ENCODE results near the gene NYNRIN.
A peak's percentile ranks its signal among the peaks of the same experiment; 100 is the strongest.
"Not testable (repeated sequence)": the region's sequence is repeated elsewhere in the genome, so short reads cannot be mapped to it uniquely, and the experiment has no call there.

The NYNRIN gene

GRCh38 chr14:24398653-24399446 lies at the start of gene NYNRIN:
NYNRIN (plus strand) TSS chr14:24399003; CDS start chr14:24399247, 244 bp downstream.
- DNase-seq (ENCODE audit: low read depth), result peak; percentile 12

DNA sequence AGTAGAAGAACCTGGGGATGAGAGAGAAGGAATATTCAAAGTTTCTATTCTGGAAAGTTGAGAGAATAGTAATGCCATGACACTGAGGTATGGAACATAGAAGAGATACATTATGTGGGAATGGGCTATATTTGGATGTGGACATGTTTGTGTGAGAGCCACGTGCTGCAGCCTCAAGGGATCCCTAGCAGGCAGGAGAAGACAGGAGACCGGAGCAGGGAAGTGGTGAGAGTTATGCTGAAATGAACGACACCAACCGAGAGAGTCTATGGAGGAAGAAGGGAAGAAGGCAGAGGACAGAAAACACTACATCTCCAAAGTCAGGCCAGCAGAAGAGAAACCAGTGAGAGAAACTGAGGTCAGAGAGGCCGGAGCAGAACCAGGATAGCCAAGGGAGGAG lies 49.1 kb upstream of the NYNRIN start:
- no peak for DNase-seq (ENCODE audit: low read depth)

DNA sequence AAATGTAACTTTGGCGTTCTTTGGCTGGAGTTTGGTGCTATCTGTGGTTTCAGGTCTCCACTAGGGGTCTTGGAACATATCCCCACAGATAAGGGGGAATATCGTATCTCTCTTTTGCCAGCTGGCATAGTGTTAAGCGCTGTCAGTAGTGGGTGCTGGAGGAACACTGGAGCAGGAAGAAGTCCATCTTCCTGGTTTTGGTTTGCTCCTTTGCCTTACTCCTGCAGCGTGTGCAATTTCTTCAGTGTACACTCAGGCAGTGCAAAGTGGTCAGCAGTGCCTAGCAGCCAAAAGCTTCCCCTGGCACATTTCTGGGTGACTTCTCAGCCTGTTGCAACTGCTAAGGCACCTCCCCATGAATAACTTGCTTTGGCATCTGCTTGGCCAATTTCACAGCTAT lies 47.3 kb upstream of the NYNRIN start:
- no peak for DNase-seq (ENCODE audit: low read depth)

- DNase-seq (ENCODE audit: low read depth), result no peak
These were observed 45.0 kb upstream of the NYNRIN start for GRCh38 chr14:24353559-24354481.

DNA sequence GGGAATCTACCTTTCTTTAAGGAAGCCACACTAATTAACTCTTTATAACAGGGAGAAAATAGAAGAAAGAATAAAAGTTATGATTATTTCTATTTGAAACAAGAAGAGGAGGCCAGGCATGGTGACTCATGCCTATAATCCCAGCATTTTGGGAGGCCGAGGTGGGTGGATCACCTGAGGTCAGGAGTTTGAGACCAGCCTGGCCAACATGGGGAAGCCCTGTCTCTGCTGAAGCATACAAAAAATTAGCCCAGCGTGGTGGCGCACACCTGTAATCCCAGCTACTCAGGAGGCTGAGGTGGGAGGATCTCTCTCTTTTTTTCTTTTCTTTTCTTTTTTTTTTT lies 44.3 kb upstream of the NYNRIN start:
- not testable (repeated sequence) for DNase-seq (ENCODE audit: low read depth)

- no peak for DNase-seq (ENCODE audit: low read depth)
These were observed 43.8 kb upstream of the NYNRIN start for GRCh38 chr14:24355009-24355408.

- no peak for DNase-seq (ENCODE audit: low read depth)
These were observed 42.6 kb upstream of the NYNRIN start for GRCh38 chr14:24356208-24356607.

- DNase-seq (ENCODE audit: low read depth), result no peak
These were observed 38.5 kb upstream of the NYNRIN start for GRCh38 chr14:24360281-24360680.

GRCh38 chr14:24361326-24361725 lies 37.5 kb upstream of the NYNRIN start:
- DNase-seq (ENCODE audit: low read depth), result no peak

GRCh38 chr14:24362241-24362960 lies 36.4 kb upstream of the NYNRIN start:
- DNase-seq (ENCODE audit: low read depth), result no peak

GRCh38 chr14:24363401-24363800 lies 35.4 kb upstream of the NYNRIN start:
- DNase-seq (ENCODE audit: low read depth), result no peak

DNA sequence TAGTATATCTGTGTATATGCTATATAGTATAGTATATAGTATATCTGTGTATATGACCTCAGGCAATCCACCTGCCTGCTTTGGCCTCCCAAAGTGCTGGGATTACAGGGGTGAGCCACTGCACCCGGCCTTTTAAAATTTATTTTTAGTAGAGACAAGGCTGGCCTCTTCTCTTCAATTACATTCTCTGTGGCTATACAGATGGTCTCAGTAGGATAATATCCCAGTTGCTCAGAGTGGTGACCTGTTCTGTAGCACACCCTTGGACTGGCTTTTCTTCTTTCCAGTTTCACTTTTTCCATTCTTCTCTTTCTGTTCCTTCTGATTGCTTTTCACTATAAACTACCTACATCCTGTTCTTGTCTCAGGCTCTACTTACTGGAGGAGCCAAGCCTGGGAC lies 34.0 kb upstream of the NYNRIN start:
- no peak for DNase-seq (ENCODE audit: low read depth)

GRCh38 chr14:24365600-24366412 lies 33.0 kb upstream of the NYNRIN start:
- DNase-seq (ENCODE audit: low read depth), result peak; percentile 71

DNA sequence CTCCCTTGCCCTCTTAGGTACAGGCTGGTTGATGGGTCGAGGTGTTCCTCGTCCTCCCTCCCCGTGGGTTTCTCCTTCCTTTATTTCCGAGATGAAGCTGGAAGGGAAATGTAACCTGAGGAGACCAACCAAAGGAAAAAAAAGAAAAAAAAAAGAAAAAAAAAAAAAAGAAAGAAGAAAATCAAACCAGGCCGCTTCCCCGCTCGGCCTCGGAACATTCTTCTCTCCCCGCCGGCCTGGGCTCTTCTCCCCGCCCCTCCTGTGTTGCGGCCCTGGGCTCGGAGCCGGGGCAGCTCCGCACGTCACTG lies 32.4 kb upstream of the NYNRIN start:
- DNase-seq (ENCODE audit: low read depth), result no peak

- DNase-seq (ENCODE audit: low read depth), result peak; percentile 18
These were observed 31.9 kb upstream of the NYNRIN start for GRCh38 chr14:24366721-24367513.

GRCh38 chr14:24367514-24368211 lies 31.1 kb upstream of the NYNRIN start, which contains the start of gene NFATC4:
NFATC4 (plus strand) TSS chr14:24368184; CDS start chr14:24368341, 157 bp downstream.
- peak; percentile 15 for DNase-seq (ENCODE audit: low read depth)

GRCh38 chr14:24368212-24368561 lies 30.6 kb upstream of the NYNRIN start:
- DNase-seq (ENCODE audit: low read depth), result no peak

DNA sequence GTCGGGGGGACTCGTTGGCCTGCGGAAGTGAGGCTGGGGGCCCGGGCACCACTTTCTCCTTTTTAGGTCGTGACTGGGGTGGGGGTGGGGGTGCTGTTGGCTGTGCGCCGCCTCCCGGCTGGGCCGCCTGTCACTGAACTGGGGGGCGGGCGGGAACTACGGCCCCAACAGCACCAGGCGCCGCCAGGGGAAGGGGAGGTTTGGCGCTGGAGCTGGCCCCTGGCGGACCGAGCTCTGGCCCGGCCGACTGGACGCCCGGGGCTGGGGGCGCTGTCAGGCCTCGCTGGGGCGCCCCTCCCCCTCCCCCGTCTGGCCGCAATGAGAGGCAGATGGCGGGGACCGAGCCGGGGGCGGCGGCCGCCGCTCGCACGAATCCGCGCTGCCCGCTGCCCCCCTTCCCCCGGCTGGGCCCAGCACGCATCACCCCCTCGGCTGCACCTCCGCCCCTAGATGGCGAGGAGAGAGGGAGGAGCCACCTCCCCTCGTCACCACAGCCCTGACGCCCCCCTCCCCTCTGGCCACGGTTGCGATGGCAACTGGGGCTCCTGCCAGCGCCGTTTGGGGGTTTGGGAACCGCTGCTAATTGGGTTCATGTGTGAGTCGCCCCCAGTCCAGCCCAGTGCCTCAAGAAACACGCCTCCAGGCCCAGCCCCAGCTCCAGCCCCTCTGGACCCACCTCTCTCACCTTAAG lies 30.1 kb upstream of the NYNRIN start:
- peak; percentile 3 for DNase-seq (ENCODE audit: low read depth)

DNA sequence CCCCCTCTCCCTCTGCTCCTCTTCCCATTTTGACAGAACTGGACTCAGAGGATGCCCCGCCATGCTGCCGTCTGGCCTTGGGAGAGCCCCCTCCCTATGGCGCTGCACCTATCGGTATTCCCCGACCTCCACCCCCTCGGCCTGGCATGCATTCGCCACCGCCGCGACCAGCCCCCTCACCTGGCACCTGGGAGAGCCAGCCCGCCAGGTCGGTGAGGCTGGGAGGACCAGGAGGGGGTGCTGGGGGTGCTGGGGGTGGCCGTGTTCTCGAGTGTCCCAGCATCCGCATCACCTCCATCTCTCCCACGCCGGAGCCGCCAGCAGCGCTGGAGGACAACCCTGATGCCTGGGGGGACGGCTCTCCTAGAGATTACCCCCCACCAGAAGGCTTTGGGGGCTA lies 29.3 kb upstream of the NYNRIN start:
- no peak for DNase-seq (ENCODE audit: low read depth)

All from activated T-cell treated with anti-CD3 and anti-CD28 coated beads for 48 hours (primary cell).